HG02840 (cell line): Measurements from ENCODE around the gene HBP1.
"Not testable (repeated sequence)": the region's sequence is repeated elsewhere in the genome, so short reads cannot be mapped to it uniquely, and the experiment has no call there.

Experiments used
- ATAC-seq: cut with Tn5 transposase; IDR thresholded peaks from one replicate; pipeline ENCODE4 v1.9.1; 2021; ENCODE audit warnings: mild to moderate bottlenecking, moderate library complexity, moderate number of reproducible peaks; ENCODE audit not compliant: unreplicated experiment, low FRiP score

Gene HBP1, protein sequence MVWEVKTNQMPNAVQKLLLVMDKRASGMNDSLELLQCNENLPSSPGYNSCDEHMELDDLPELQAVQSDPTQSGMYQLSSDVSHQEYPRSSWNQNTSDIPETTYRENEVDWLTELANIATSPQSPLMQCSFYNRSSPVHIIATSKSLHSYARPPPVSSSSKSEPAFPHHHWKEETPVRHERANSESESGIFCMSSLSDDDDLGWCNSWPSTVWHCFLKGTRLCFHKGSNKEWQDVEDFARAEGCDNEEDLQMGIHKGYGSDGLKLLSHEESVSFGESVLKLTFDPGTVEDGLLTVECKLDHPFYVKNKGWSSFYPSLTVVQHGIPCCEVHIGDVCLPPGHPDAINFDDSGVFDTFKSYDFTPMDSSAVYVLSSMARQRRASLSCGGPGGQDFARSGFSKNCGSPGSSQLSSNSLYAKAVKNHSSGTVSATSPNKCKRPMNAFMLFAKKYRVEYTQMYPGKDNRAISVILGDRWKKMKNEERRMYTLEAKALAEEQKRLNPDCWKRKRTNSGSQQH

DNA sequence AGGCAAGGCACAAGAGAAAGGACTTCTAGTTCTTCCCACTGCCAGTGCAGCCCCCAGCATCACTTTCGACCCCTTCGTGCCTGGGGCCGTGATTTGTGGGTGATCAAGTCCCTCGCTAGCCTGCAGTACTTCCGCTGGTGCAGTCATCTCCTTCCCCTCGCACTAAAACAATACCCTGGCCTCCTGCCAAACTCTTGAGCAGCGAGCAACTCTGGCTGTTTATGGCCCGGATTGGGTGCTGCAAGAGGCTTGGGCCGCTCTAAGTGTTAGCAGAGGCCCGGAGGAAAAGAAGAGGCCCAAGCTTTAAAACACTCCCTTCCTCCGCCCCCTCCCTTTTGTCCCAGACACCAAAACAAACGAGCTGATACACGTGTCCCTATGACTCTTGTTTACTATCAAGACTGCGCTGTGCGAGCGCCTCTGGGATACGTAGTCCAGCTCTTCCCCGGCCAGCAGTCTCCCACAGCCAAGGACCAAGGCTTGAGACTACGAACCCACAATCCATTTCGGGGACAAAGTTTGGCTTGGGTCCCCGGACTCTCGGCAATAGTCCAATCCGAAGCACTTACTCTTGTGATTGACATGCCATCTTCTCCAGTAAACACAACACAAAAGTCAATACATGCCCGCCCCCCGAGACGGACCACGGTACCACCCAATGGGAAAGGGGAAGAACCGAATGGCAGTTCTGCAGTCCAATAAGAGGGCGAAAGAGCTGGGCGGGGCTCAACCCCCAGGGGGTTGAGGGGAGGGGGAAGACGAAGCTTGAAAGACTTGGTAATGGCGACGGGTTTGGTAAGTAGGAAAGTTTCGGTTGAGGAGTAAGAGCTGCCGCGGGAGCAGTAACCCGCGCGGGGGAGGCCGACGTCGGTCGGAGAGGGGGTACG is at the start of gene HBP1:
TSS of gene HBP1 (plus strand) at position 771 of the 887 bp plus-strand sequence. CDS start 10,891 bp downstream, outside the sequence.
- ATAC-seq = peak; percentile 92

DNA sequence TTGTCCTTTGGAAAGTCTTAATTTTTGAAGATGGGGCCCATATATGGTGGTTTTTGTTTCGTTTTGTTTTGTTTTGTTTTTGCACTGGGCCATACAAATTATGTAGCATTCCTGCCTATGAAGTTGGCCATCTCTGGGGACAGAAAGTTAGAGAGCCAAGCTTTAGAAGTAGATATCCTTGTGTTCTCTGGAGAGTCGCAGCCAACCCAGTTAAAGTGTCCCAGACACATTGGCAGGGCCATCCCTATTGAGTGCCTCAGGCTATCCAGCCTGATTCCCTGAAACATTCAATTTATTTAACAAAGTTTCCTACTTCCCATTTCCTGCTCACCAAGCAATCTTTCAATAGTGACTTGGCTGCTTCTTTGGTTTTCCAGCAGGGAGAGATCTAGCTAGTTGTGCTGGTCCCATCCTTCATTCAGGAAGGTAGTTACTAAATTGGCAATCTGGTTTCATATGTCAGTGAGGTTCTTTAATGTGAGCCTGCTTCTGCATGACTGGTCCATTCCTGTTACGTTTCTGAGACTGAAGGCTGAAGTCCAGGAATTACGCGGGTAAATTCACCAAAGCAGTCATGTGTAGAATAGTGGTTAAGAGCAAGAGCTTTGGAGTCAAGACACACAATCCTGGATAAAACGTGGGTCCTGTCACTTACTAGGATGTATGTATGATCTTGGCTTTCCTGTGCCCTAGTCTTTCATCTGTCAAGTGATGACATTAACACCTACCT is 49.3 kb upstream of the HBP1 start:
- ATAC-seq = no peak

- ATAC-seq = no peak
These were observed 46.3 kb upstream of the HBP1 start for GRCh38 chr7:107122486-107122911.

GRCh38 chr7:107123392-107123791 is 45.4 kb upstream of the HBP1 start:
- no peak for ATAC-seq

DNA sequence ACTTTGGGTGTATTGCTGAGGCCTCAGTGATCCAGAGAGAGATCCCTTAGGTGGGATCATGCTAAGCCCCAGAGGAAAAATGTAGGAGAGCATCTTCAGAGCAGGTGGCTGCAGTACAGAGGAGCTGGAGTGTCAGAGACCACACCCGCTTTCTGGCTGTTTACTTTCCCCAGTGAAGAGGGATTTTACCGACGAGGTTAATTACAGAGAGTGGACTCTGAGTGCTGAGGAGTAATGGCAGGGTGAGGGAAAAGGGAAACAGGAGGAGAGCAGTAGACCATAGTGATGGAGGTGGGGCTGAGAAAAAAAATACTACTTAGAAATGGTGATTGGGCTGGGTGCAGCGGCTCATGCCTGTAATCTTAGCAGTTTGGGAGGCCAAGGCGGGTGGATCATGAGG is 43.3 kb upstream of the HBP1 start:
- no peak for ATAC-seq

DNA sequence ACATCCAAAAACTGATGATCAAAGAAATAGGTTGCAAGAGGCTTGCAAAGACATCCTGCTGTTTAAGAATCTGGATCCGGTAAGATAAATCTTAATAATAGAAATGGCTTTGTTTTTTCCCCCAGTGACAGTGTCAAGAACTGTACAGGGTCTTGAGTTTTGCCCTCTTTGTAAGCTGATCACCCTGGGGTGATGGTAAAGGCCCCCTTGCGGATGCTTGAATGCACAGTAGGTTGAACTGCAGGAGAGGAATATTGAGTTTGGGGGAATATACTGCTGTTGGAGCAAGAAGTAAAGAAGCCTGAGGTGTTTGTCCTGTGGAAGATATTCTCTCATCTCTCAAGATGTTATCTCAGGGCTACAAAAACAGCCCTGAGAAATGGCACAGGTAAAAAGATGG is 40.6 kb upstream of the HBP1 start:
- ATAC-seq = no peak

- no peak for ATAC-seq
These were observed 40.1 kb upstream of the HBP1 start for GRCh38 chr7:107128748-107129147.

DNA sequence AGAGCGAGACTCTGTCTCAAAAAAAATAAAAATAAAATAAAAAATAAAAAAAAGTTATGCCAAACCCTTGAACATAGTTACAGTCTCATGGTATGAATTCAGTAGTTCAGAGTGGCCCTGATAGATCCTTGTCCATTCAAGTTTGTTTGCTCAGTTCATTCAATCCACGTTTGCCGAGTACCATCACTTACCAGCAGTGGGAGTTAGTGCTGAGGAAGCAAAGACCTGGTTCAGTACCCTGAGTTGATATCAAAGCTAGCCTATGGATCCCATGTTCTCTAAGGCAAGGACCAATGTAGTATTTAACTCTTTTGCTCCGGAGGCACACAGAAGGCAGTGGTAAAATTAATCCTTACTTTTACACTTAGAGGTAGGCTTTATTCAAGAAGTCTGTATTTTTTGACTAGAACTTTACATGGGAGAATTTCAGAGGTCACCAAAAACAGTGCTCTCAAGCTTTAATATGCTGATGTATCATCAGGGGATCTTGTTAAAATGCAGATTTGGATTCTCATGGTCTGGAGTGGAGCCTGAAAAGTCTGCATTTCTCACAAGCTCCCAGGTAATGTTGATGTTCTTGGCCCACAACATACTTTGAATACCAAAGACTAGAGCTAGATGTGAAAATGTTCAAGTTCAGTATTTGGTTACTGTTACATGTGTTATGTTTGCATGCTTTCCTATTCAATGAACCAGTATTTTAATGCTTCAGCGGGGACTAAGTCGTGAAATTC is 38.1 kb upstream of the HBP1 start:
- no peak for ATAC-seq

DNA sequence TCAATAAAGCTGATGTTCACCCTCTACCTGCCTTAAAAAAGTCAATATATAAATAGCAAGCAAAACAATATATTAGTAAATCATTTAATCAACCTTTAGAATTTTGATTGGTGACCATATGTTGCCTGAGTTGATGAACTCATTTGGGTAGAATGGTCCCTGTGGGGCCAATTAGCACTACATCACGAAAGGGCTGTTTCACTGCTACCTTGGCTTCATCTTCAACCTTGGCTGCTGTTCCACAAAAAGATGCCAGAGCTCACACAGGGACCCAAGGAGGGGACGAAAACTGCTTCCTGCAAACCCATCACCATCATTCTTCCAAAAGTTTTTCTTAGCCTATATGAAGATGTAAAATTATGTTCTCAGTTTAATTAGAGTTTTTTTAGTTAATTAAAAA is 35.4 kb upstream of the HBP1 start:
- ATAC-seq = no peak

DNA sequence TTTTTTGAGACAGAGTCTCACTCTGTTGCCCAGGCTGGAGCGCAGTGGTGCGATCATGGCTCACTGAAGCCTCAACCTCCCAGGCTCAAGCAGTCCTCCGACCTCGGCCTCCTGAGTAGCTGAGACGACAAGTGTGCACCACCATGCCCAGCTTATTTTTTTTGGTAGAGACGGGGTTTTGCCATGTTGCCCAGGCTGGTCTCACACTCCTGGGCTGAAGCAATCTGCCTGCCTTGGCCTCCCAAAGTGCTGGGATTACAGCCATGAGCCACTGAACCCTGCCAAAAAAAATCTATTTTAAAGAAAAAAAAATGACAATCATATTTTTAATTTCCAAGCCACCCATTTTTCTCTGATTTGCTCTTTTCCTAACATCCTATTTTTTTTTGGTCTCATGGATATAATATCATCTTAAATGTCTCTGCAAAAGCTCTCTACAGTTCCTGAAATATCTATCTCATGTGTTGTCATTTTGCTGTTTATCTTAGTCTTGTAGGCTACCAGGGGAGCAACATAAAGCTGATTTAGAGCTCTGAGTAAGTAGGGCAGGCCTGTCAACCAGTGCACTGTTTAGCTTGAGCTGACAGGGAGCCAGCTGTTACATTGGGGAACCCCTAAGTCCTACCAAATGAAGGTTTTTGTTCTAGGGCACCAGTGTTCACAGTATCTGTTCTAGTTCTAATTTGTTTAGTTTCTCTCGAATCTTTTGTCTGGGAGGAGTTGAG is 29.9 kb upstream of the HBP1 start:
- no peak for ATAC-seq

DNA sequence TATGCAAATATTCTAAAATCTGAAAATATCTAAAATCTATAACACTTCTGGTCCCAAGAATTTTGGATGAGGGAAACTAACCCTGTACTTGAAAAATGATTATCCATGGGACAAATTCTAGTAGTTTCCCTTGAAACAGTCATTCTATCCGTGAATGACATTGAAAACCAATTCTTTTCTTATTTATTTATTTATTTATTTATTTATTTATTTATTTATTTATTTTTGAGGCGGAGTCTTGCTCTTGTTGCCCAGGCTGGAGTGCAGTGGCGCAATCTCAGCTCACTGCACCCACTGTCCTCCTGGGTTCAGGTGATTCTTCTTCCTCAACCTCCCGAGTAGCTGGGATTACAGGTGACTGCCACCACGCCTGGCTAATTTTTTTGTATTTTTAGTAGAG is 24.9 kb upstream of the HBP1 start:
- ATAC-seq = not testable (repeated sequence)

DNA sequence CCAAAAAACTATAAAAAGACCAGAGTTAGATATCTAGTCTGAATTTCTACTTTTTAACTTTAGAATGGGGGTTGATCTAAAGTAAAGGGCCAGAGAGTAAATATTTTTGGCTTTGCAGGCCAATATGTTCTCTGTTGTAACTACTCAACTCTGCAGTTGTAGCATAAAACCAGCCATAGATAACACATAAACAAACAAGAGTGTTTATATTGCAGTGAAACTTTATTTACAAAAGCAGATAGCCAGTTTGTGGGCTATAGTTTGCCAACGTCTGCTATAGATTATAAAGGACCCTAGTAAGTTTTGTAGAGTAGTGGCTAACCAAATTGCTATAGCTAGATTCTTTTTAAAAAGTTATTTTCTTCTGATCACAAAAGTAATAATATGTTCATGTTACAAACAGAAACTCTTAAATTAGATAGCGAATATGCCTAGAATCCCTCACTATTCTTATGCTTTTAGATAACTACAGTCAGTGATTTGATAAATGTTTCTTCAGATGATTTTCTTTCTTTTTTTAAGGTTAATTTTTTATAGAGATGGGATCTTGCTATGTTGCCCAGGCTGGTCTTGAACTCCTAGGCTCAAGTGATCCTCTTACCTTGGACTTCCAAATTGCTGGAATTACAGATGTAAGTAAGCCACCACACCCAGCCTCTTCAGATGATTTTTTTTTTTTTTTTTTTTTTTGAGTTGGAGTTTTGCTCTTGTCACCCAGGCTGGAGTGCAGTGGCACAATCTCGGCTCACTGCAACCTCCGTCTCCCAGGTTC is 23.6 kb upstream of the HBP1 start:
- ATAC-seq = no peak

DNA sequence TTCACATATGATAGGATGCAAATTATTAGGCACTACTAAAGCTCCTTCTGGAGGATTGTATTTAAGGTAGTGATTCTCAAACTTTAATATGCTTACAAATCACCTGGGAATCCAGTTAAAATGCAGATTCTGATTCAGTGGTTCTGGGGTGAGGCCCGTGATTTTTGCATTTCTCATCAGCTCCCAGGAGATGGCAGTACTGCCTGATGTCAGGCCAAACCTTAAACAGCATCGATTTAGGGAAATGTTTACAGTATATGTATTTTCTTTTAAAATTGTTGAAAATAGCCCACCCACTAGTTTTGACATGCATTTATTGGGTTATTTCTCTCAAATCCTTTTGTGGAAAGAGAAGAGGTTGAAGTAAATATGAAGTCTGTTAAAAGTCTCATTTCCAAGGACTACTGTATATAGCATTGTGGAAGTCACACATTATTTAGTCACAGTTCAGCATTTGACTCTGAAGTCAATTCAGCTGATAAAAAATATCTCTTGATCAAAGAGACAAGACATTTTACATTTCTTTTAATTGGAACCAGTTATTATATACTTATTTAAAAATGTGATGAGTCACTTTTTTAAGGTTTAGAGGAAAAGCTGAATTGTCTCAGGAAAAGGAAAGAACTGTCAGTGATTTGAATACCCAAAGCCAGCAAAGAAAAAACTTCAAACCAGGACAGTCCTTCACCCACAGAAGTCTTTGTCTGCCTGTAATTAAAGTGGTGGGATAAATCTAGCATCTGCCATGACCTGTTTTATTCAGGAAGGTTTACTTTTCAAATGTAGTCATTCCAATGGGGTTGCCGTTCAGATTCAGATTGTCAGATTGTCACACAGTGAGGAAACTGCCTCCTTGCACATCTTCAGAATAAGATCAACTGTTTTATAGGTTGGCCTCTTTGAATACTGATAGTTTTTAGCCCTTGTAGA is 21.1 kb upstream of the HBP1 start:
- no peak for ATAC-seq

GRCh38 chr7:107148721-107149120 is 20.1 kb upstream of the HBP1 start:
- no peak for ATAC-seq

- ATAC-seq = no peak
These were observed 18.9 kb upstream of the HBP1 start for GRCh38 chr7:107149863-107150262.

DNA sequence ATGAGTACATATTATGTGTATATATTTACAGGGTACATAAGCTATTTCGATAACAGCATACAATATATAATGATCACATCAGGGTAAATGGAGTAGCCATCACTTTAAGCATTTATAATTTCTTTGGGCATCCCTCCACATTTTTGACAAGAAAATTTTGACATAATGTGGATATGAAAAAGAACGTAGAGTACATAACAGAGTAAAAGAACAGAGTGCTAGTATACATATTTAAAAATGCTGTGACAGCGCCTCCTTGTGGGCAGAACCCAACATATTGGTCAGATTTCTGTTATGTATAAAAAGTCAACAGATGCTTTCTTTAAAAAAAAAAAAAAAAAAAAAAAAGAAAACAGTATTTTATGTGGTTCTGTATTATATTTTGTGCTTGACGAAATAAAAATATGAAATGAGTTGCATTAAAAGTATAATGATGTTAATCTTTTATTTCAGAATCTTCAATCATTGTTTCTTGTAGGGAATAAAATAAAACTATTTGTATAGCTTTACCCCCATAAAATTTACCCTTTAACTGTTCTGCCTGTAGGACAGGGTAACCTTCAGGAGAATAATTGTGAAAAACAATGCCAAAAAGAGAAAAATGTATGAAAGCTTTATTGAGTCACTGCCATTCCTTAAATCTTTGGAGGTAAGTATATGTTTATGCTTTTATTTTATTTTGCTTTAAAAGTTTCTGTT is 18.3 kb upstream of the HBP1 start:
- no peak for ATAC-seq

DNA sequence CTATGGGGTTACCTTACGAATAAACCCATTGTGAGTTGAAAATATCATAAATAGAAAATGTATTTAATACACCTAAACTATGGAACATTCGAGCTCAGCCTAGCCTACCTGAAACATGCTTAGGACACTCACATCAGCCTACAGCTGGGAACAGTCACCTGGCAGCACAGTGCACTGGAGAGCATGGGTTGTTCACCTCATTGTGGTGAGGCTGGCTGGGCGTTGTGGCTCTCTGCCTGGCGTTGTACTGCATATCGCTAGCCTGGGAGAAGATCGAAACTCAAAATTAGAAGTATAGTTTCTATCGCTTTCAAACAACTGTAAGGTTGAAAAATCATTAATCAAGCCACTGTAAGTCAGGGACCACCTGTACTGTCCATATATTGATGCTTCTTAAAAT is 17.3 kb upstream of the HBP1 start:
- ATAC-seq = no peak
